Measurements from ENCODE around the gene SLC37A1.

SLC37A1 gene

GRCh38 chr21:42546433-42546832, 32.8 kb downstream of the SLC37A1 start:
- DNase-seq = no peak

GRCh38 chr21:42547001-42547905, 33.6 kb downstream of the SLC37A1 start:
- DNase-seq = no peak

GRCh38 chr21:42547906-42548365, 34.3 kb downstream of the SLC37A1 start:
- DNase-seq = no peak

GRCh38 chr21:42548687-42549406, 35.2 kb downstream of the SLC37A1 start:
- no peak for DNase-seq

GRCh38 chr21:42550817-42551216, 37.2 kb downstream of the SLC37A1 start:
- DNase-seq = no peak

- DNase-seq = no peak
These were observed 39.0 kb downstream of the SLC37A1 start for GRCh38 chr21:42552407-42553336.

- DNase-seq = no peak
These were observed 39.8 kb downstream of the SLC37A1 start for GRCh38 chr21:42553435-42553834.

GRCh38 chr21:42554251-42554961, 40.8 kb downstream of the SLC37A1 start:
- no peak for DNase-seq

GRCh38 chr21:42555756-42556438, 42.2 kb downstream of the SLC37A1 start:
- DNase-seq = no peak

- DNase-seq = no peak
These were observed 42.8 kb downstream of the SLC37A1 start for GRCh38 chr21:42556476-42556875.

- no peak for DNase-seq
These were observed 43.3 kb downstream of the SLC37A1 start for GRCh38 chr21:42556960-42557359.

- DNase-seq = no peak
These were observed 43.8 kb downstream of the SLC37A1 start for GRCh38 chr21:42557420-42557819.

GRCh38 chr21:42558368-42558767, 44.7 kb downstream of the SLC37A1 start:
- no peak for DNase-seq

GRCh38 chr21:42558846-42559245, 45.2 kb downstream of the SLC37A1 start:
- no peak for DNase-seq

- DNase-seq = no peak
These were observed 45.7 kb downstream of the SLC37A1 start for GRCh38 chr21:42559326-42559725.

- DNase-seq = no peak
These were observed 47.0 kb downstream of the SLC37A1 start for GRCh38 chr21:42560517-42561179.

- no peak for DNase-seq
These were observed 48.4 kb downstream of the SLC37A1 start for GRCh38 chr21:42561762-42562650.

GRCh38 chr21:42562816-42563215, 49.2 kb downstream of the SLC37A1 start:
- DNase-seq = no peak

- no peak for DNase-seq
These were observed 49.6 kb downstream of the SLC37A1 start for GRCh38 chr21:42563261-42563660.

- DNase-seq = no peak
These were observed 50.0 kb downstream of the SLC37A1 start for GRCh38 chr21:42563686-42564085.

All from amniotic stem cell (primary cell).